OCI-LY7 (cell line): ENCODE results near the gene DRGX.

Experiments
- EZH2phosphoT487 ChIP-seq: fragments of 200-600 bp; sonication (generic); IDR thresholded peaks from 2 replicates; pipeline ENCODE4 v1.6.1; 2018; ENCODE audit warnings: low read depth, borderline replicate concordance, mild to moderate bottlenecking, mixed run types, antibody characterized with exemption, low read length, moderate library complexity, mixed read lengths
- TF ChIP-seq, protein P1 (sequence below): fragments of 200-600 bp; sonication (generic); conservative IDR thresholded peaks from 2 replicates; pipeline ENCODE4 v1.5.1; 2014; ENCODE audit warnings: mild to moderate bottlenecking, antibody characterized with exemption, low read length, moderate library complexity, mixed read lengths

DNA sequence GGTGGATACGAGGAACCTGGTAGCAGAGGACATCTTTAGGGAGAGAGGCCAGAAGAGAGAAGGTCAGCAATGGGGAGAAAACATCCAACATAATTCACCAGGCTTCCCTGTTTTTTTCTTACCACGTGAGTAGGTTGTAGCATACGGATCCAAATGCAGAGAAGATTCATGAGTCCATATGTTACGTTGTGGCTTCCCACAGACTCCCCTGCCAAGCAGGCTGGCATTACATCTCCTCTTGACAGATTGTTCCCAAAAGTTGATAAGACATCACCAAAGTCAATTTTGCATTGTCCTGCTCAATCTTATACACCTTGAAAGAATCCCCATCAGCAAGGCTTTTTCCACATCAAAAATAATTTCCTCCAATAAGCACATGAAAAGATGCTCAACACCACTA, 39.7 kb downstream of the DRGX start:
- TF ChIP-seq, protein P1, sequence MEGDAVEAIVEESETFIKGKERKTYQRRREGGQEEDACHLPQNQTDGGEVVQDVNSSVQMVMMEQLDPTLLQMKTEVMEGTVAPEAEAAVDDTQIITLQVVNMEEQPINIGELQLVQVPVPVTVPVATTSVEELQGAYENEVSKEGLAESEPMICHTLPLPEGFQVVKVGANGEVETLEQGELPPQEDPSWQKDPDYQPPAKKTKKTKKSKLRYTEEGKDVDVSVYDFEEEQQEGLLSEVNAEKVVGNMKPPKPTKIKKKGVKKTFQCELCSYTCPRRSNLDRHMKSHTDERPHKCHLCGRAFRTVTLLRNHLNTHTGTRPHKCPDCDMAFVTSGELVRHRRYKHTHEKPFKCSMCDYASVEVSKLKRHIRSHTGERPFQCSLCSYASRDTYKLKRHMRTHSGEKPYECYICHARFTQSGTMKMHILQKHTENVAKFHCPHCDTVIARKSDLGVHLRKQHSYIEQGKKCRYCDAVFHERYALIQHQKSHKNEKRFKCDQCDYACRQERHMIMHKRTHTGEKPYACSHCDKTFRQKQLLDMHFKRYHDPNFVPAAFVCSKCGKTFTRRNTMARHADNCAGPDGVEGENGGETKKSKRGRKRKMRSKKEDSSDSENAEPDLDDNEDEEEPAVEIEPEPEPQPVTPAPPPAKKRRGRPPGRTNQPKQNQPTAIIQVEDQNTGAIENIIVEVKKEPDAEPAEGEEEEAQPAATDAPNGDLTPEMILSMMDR = no peak
- TF ChIP-seq EZH2phosphoT487 = no peak
